GM19452 (cell line): Measurements from ENCODE around the gene HAUS2.
"Not testable (repeated sequence)": the region's sequence is repeated elsewhere in the genome, so short reads cannot be mapped to it uniquely, and the experiment has no call there.

Experiments
- ATAC-seq: cut with Tn5 transposase; IDR thresholded peaks from one replicate; pipeline ENCODE4 v1.9.1; 2021; ENCODE audit not compliant: unreplicated experiment

Gene HAUS2

GRCh38 chr15:42575188-42576039 lies 26.8 kb downstream of the HAUS2 start, which contains the start of gene STARD9:
STARD9 (plus strand) TSS chr15:42575606; CDS start chr15:42575716, 110 bp downstream.
- peak; percentile 93 for ATAC-seq

- no peak for ATAC-seq
Measured at GRCh38 chr15:42576040-42576594, 27.5 kb downstream of the HAUS2 start.

- no peak for ATAC-seq
Measured at GRCh38 chr15:42576776-42577175, 28.1 kb downstream of the HAUS2 start.

GRCh38 chr15:42577514-42578031 lies 28.9 kb downstream of the HAUS2 start:
- no peak for ATAC-seq

- no peak for ATAC-seq
Measured at GRCh38 chr15:42578984-42579537, 30.4 kb downstream of the HAUS2 start.

GRCh38 chr15:42581272-42581730 lies 32.7 kb downstream of the HAUS2 start:
- ATAC-seq, result peak; percentile 74

GRCh38 chr15:42582569-42583375 lies 34.1 kb downstream of the HAUS2 start:
- ATAC-seq, result no peak

- no peak for ATAC-seq
Measured at GRCh38 chr15:42584031-42584765, 35.6 kb downstream of the HAUS2 start.

- ATAC-seq, result no peak
Measured at GRCh38 chr15:42590619-42591237, 42.1 kb downstream of the HAUS2 start.

- ATAC-seq, result no peak
Measured at GRCh38 chr15:42591238-42591934, 42.7 kb downstream of the HAUS2 start.

GRCh38 chr15:42592716-42593115 lies 44.1 kb downstream of the HAUS2 start:
- no peak for ATAC-seq

- no peak for ATAC-seq
Measured at GRCh38 chr15:42593143-42593542, 44.5 kb downstream of the HAUS2 start.

GRCh38 chr15:42594095-42594494 lies 45.5 kb downstream of the HAUS2 start:
- ATAC-seq, result no peak

- ATAC-seq, result no peak
Measured at GRCh38 chr15:42595626-42596240, 47.1 kb downstream of the HAUS2 start.

GRCh38 chr15:42601316-42601715 lies 52.7 kb downstream of the HAUS2 start:
- not testable (repeated sequence) for ATAC-seq

GRCh38 chr15:42602501-42602900 lies 53.9 kb downstream of the HAUS2 start:
- ATAC-seq, result no peak

- ATAC-seq, result no peak
Measured at GRCh38 chr15:42603978-42604377, 55.3 kb downstream of the HAUS2 start.

GRCh38 chr15:42604894-42605744 lies 56.5 kb downstream of the HAUS2 start:
- ATAC-seq, result no peak
